ENCODE measurements around the gene CCT3. TPM values are rescaled to one million over a fixed set of nuclear protein-coding genes. Genes with fewer than 3 reads are reported as not detected.
"Not testable (repeated sequence)": the region's sequence is repeated elsewhere in the genome, so short reads cannot be mapped to it uniquely, and the experiment has no call there.

The CCT3 gene
- total and polyA plus RNA-seq, 4 donors: 74.5 to 144 (median 119) TPM

DNA sequence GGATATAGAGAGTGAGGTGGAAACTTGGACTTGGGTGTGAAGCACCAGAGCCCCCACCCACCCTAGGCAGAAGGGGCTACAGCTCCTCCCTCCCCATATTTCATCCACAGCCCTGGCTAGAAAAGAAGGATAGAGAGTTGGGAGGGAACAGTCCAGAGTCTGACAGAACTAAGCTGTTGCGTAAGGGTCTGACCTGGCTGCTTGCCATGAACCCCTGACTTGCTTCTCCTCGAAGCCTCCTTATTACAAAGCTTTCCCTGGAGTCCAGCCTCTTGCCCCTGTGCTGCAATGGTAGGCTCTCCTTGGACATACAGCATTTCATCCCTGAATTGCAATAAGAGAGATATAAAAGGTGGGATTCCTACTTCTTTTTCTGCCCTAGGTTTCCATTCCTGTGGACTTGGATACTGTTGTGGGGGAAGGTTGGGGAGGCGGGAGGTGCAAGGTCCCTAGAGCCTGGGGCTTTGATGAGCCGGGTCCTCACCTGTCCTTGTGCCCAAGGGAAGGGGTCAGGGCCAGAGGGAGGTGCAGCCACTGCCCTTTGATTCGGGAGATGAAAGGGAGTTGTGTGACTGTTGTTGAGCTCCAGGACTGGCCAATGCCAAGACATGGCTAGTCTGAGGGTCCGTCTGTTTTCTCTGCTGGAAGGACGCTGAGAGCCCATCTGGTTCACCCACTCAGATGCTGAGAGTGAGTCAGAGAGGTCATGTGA, 33.6 kb upstream of the CCT3 start:
- H3K27me3 ChIP-seq (ENCODE audit: control insufficient read depth in 4 of 4, insufficient read depth in 4 of 4, low read length in 3 of 4): no peaks in the 10 kb centered on the region
- H3K27ac ChIP-seq (ENCODE audit: low read depth in 1 of 2, low read length in 2 of 2): no peak overlapping the region
- DNase-seq (ENCODE audit: low spot score): peak; percentile 72
- no peaks in the 10 kb centered on the region for H3K9me3 ChIP-seq (ENCODE audit: control insufficient read depth in 4 of 4, low read length in 3 of 4)
- no peaks in the 10 kb centered on the region for H3K36me3 ChIP-seq (ENCODE audit: control insufficient read depth in 4 of 4, insufficient read depth in 3 of 4, low read depth in 1 of 4, low read length in 3 of 4)
- no peak for TF ChIP-seq YY1 (IDR thresholded peaks at IDR 0.05)
- TF ChIP-seq EGR1 (IDR thresholded peaks at IDR 0.05; ENCODE audit: low read depth in 2 of 2): no peak
- TF ChIP-seq GABPA (IDR thresholded peaks at IDR 0.05 in 1 of 2, conservative IDR thresholded peaks at IDR 0.05 in 1 of 2): no peak
- TF ChIP-seq FOXA2 (IDR thresholded peaks at IDR 0.05): no peak
- TF ChIP-seq, protein P1, sequence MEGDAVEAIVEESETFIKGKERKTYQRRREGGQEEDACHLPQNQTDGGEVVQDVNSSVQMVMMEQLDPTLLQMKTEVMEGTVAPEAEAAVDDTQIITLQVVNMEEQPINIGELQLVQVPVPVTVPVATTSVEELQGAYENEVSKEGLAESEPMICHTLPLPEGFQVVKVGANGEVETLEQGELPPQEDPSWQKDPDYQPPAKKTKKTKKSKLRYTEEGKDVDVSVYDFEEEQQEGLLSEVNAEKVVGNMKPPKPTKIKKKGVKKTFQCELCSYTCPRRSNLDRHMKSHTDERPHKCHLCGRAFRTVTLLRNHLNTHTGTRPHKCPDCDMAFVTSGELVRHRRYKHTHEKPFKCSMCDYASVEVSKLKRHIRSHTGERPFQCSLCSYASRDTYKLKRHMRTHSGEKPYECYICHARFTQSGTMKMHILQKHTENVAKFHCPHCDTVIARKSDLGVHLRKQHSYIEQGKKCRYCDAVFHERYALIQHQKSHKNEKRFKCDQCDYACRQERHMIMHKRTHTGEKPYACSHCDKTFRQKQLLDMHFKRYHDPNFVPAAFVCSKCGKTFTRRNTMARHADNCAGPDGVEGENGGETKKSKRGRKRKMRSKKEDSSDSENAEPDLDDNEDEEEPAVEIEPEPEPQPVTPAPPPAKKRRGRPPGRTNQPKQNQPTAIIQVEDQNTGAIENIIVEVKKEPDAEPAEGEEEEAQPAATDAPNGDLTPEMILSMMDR (IDR thresholded peaks at IDR 0.05; ENCODE audit: low read depth, low read length, missing input control): no peak
- no peak for TF ChIP-seq RAD21 (IDR thresholded peaks at IDR 0.05)
- TF ChIP-seq, protein P2, sequence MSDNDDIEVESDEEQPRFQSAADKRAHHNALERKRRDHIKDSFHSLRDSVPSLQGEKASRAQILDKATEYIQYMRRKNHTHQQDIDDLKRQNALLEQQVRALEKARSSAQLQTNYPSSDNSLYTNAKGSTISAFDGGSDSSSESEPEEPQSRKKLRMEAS (IDR thresholded peaks at IDR 0.05): no peak
- TF ChIP-seq JUND (IDR thresholded peaks at IDR 0.05): no peak
- TF ChIP-seq TAF1 (conservative IDR thresholded peaks at IDR 0.05): no peak
- no peak for TF ChIP-seq REST (IDR thresholded peaks at IDR 0.05)
- TF ChIP-seq, protein P3, sequence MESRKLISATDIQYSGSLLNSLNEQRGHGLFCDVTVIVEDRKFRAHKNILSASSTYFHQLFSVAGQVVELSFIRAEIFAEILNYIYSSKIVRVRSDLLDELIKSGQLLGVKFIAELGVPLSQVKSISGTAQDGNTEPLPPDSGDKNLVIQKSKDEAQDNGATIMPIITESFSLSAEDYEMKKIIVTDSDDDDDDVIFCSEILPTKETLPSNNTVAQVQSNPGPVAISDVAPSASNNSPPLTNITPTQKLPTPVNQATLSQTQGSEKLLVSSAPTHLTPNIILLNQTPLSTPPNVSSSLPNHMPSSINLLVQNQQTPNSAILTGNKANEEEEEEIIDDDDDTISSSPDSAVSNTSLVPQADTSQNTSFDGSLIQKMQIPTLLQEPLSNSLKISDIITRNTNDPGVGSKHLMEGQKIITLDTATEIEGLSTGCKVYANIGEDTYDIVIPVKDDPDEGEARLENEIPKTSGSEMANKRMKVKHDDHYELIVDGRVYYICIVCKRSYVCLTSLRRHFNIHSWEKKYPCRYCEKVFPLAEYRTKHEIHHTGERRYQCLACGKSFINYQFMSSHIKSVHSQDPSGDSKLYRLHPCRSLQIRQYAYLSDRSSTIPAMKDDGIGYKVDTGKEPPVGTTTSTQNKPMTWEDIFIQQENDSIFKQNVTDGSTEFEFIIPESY (IDR thresholded peaks at IDR 0.05): no peak
- TF ChIP-seq, protein P4, sequence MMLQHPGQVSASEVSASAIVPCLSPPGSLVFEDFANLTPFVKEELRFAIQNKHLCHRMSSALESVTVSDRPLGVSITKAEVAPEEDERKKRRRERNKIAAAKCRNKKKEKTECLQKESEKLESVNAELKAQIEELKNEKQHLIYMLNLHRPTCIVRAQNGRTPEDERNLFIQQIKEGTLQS (IDR thresholded peaks at IDR 0.05): no peak
- TF ChIP-seq FOXA1 (IDR thresholded peaks at IDR 0.05): no peak
- TF ChIP-seq SP1 (IDR thresholded peaks at IDR 0.05): peak; percentile 61
- TF ChIP-seq HNF4A (conservative IDR thresholded peaks at IDR 0.05): peak; percentile 40 to 80
- TF ChIP-seq RXRA (IDR thresholded peaks at IDR 0.05): peak in 1 of 2 donors; percentile 71
- peak; percentile 29 for TF ChIP-seq HNF4G (IDR thresholded peaks at IDR 0.05)
- peak; percentile 27 for TF ChIP-seq NR2F2 (IDR thresholded peaks at IDR 0.05)
- no peak overlapping the region for H3K4me3 ChIP-seq (ENCODE audit: low read depth in 1 of 3, low read length in 3 of 3)
- WGBS: 40% methylated on average over 7 of the region's 7 CpGs
- H3K9ac ChIP-seq (ENCODE audit: low read depth in 1 of 2, low read length in 2 of 2): no peak overlapping the region
- H3K4me1 ChIP-seq (ENCODE audit: control insufficient read depth in 4 of 4, insufficient read depth in 4 of 4, low read length in 3 of 4): peaks cover 0 to 8% (median 4%) of the 10 kb centered on the region in 4 donors

- not testable (repeated sequence) for H3K27ac ChIP-seq (ENCODE audit: low read depth in 1 of 2, low read length in 2 of 2); H3K9me3 ChIP-seq (ENCODE audit: control insufficient read depth in 4 of 4, low read length in 3 of 4); H3K4me1 ChIP-seq (ENCODE audit: control insufficient read depth in 4 of 4, insufficient read depth in 4 of 4, low read length in 3 of 4); DNase-seq (ENCODE audit: low spot score); H3K36me3 ChIP-seq (ENCODE audit: control insufficient read depth in 4 of 4, insufficient read depth in 3 of 4, low read depth in 1 of 4, low read length in 3 of 4); H3K27me3 ChIP-seq (ENCODE audit: control insufficient read depth in 4 of 4, insufficient read depth in 4 of 4, low read length in 3 of 4)
- WGBS: 87% methylated on average over 10 of the region's 10 CpGs
- H3K4me3 ChIP-seq (ENCODE audit: low read depth in 1 of 3, low read length in 3 of 3): peak overlapping the region in 2 of 3 donors; percentile 63 to 67
- peak overlapping the region in 1 of 2 donors; percentile 11 for H3K9ac ChIP-seq (ENCODE audit: low read depth in 1 of 2, low read length in 2 of 2)
Measured at GRCh38 chr1:156369685-156370286, 31.7 kb upstream of the CCT3 start.

Measured in liver (tissue), 9 donors.